Uterus (tissue), 2 donors: ENCODE data around the gene PIAS1.

Experiments
- CTCF ChIP-seq, 4 experiments: fragments of 200-600 bp in 2 of 4; fragments of 450-650 bp in 2 of 4; sonication (generic) in 2 of 4; IDR thresholded peaks; one replicate each; pipeline ENCODE4 v1.5.1; 2016 to 2019; ENCODE audit warnings: antibody characterized with exemption in 4 of 4, mild to moderate bottlenecking in 2 of 4, moderate library complexity in 1 of 4
- POLR2A ChIP-seq, 2 donors: fragments of 450-650 bp; IDR thresholded peaks; one replicate each; pipeline ENCODE4 v1.6.1; 2016; ENCODE audit warnings: antibody characterized with exemption in 2 of 2, mild to moderate bottlenecking in 1 of 2, moderate library complexity in 1 of 2

- no peak for TF ChIP-seq CTCF (IDR thresholded peaks at IDR 0.05)
- TF ChIP-seq POLR2A (IDR thresholded peaks at IDR 0.05), result no peak
Observed at GRCh38 chr15:68057034-68057433, 2.9 kb downstream of the PIAS1 start.
